A549 (cell line): Measurements from ENCODE around the gene TUBA3C.

Experiments
- BCL3 ChIP-seq: fragments of >200 bp; sonication (Bioruptor Twin); formaldehyde crosslinking; IDR thresholded peaks from 3 replicates; pipeline ENCODE4 v1.6.1; 2016
- ESRRA ChIP-seq: fragments of 150-350 bp; IDR thresholded peaks from 2 replicates; pipeline ENCODE4 v1.6.1; 2014; ENCODE audit warnings: mild to moderate bottlenecking, low read length, borderline replicate concordance
- POLR2A ChIP-seq: IDR thresholded peaks from 2 replicates; pipeline ENCODE4 v1.6.1; 2012; ENCODE audit warnings: mild to moderate bottlenecking, low read length
- POLR2AphosphoS2 ChIP-seq: conservative IDR thresholded peaks from 2 replicates; pipeline ENCODE4 v1.6.1; 2012; ENCODE audit warnings: low read length, improper control_type of control experiment, inconsistent platforms
- REST ChIP-seq: fragments of 200-600 bp; sonication (generic); IDR thresholded peaks from 2 replicates; pipeline ENCODE4 v1.6.1; 2016; ENCODE audit warnings: antibody characterized with exemption, mild to moderate bottlenecking, moderate library complexity
- SREBF2 ChIP-seq: fragments of 450-650 bp; IDR thresholded peaks from 2 replicates; pipeline ENCODE4 v1.6.1; 2014; ENCODE audit warnings: mild to moderate bottlenecking, moderate library complexity

GRCh38 chr13:19158526-19159174, 23.0 kb downstream of the TUBA3C start:
- TF ChIP-seq SREBF2, result no peak
- no peak for TF ChIP-seq POLR2A
- no peak for TF ChIP-seq ESRRA
- no peak for TF ChIP-seq POLR2AphosphoS2
- no peak for TF ChIP-seq BCL3
- no peak for TF ChIP-seq REST
